IPS-18c (cell line): Measurements from ENCODE around the gene SEMG1.

Experiments used
- H3K4me3 ChIP-seq: 2 replicates; pipeline ENCODE4 v1.7.0; 2013; ENCODE audit warnings: low read depth, mild to moderate bottlenecking, low read length, moderate library complexity; ENCODE audit not compliant: insufficient read depth
- H3K9me3 ChIP-seq: one replicate; pipeline ENCODE4 v1.6.1; 2013; ENCODE audit warnings: mild to moderate bottlenecking, low read length, moderate library complexity; ENCODE audit not compliant: control insufficient read depth, insufficient read depth

The SEMG1 gene

GRCh38 chr20:45211569-45212474 is 5.0 kb downstream of the SEMG1 start:
- Histone ChIP-seq H3K4me3 (no peak overlapping the region), H3K9me3 (no peaks in the 10 kb centered on the region)

- H3K9me3 ChIP-seq: no peaks in the 10 kb centered on the region
Measured at GRCh38 chr20:45212836-45213235, 6.0 kb downstream of the SEMG1 start.

GRCh38 chr20:45218124-45218523 is 11.3 kb downstream of the SEMG1 start:
- Histone ChIP-seq H3K4me3 (no peak overlapping the region), H3K9me3 (no peaks in the 10 kb centered on the region)

More at GRCh38 chr20:45212836-45213235, 6.0 kb downstream of the SEMG1 start:
- H3K4me3 ChIP-seq: no peak overlapping the region

DNA sequence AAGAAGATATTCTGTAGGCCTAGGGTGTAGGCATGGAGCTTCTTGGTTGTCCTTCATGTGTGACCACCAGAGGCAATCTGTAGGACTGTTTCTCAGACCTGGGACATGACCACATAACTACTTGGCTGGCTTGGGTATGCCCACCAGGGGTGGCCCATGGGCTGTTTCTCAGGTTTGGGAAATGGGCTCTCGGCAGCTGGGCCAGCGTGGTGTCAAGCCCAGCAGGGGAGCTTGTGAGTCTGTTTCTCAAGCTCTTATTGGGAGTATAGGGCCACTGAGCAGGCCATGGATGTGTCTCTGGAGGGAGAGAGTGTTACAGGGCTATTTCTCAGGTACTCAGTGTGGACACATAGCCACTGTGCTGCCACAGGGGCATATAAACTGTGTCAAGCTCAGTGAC is 11.8 kb downstream of the SEMG1 start:
- H3K9me3 ChIP-seq: no peaks in the 10 kb centered on the region

GRCh38 chr20:45221076-45221475 is 14.2 kb downstream of the SEMG1 start, which contains the start of gene SEMG2:
TSS of gene SEMG2 (plus strand) at chr20:45221373. CDS start at chr20:45221390, 17 bp downstream.
- H3K4me3 ChIP-seq: no peak within 1 kb of the TSS
- H3K9me3 ChIP-seq: no peaks in the 10 kb centered on the region

More for the DNA sequence above, 11.8 kb downstream of the SEMG1 start:
- no peak overlapping the region for H3K4me3 ChIP-seq

DNA sequence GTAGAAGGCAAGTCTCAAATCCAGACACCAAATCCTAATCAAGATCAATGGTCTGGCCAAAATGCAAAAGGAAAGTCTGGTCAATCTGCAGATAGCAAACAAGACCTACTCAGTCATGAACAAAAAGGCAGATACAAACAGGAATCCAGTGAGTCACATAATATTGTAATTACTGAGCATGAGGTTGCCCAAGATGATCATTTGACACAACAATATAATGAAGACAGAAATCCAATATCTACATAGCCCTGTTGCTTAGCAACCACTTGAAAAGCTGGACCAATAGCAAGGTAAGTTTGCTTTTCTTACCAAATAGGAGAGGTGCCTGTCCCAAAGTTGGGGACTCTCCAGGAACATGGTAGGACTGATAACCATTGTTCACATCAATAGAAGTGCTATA is 16.3 kb downstream of the SEMG1 start:
- Histone ChIP-seq H3K9me3 (no peaks in the 10 kb centered on the region), H3K4me3 (no peak overlapping the region)

DNA sequence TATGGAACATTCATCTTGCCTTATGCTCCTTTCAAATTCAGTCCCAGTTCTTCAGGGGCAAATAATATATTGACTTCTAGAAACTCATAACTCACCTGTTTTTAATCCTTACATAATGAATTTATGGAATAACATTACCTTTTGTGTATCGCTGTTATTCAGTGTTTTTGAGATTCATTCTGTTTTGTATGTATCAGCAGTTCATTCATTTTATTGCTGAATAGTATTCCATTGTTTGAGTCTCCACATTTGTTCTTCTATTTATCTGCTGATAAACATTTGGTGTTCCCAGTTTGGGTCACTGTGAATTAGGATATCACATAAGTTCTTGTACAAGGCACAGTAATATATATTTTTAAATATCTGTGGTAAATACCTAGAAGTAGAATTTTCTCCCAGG is 19.5 kb downstream of the SEMG1 start:
- no peak overlapping the region for H3K4me3 ChIP-seq
- no peaks in the 10 kb centered on the region for H3K9me3 ChIP-seq

DNA sequence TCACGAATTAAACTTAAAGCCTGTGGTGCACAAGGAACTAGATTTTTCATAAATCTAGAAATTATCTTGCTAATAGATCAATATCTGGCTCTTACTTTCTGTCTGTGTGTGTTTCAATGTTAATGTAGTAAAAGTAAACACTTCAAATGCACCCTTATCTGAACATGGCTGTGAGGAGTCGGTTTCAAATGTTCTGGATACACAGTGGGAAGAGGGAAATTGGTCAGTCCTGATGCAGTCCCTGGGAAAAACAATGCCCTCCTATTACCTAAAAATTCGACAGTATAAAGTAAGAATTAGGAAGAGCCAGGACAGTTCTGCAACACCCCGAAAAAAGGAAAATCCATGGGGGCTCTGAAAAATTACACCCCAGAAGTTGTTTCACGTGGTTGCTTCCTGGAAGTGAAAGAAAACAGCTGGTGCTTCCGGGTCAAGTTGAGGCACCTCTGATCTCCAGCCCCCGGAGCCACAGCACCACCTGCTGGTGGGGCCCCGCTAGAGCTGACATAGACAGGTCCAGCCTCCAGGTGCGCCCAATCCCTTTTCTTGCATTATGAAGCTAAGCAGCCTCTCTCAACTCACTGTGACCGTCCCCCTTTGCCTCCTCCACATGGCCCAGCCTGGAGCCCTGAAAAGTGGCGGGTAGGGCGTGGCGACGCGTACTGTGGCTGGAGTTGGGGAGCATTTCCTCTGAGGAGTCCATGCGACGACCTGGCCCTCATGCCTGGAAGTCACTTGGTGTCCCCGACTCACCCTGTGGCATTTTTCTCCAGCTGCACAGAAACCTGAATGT is 22.6 kb downstream of the SEMG1 start:
- Histone ChIP-seq H3K4me3 (no peak overlapping the region), H3K9me3 (no peaks in the 10 kb centered on the region)

DNA sequence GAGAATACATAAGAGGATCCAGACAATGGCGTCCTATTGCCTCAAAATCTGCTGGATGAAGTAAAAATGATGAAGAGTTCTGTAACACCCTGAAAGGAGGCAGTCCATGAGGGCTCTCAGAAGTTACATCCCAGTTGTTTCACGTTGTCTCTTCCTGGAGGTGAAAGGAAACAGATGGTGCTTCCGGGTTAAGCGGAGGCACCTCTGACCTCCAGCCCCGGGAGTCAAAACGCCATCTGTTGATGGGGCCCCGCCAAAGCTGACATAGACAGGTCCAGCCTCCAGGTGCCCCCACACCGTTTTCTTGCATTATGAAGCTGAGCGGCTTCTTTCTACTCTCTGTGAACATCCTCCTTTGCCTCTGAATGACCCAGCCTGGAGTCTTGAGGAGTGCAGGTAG is 23.8 kb downstream of the SEMG1 start:
- Histone ChIP-seq H3K4me3 (no peak overlapping the region), H3K9me3 (peaks cover 4% of the 10 kb centered on the region)

- no peak overlapping the region for H3K4me3 ChIP-seq
Measured at GRCh38 chr20:45235995-45236394, 29.2 kb downstream of the SEMG1 start.

GRCh38 chr20:45238139-45238538 is 31.3 kb downstream of the SEMG1 start:
- Histone ChIP-seq H3K9me3 (peaks cover 4% of the 10 kb centered on the region), H3K4me3 (no peak overlapping the region)

More at GRCh38 chr20:45235995-45236394, 29.2 kb downstream of the SEMG1 start:
- peaks cover 4% of the 10 kb centered on the region for H3K9me3 ChIP-seq

GRCh38 chr20:45246109-45246508 is 39.3 kb downstream of the SEMG1 start:
- no peak overlapping the region for H3K4me3 ChIP-seq
- H3K9me3 ChIP-seq: no peaks in the 10 kb centered on the region

GRCh38 chr20:45247865-45248264 is 41.0 kb downstream of the SEMG1 start:
- H3K4me3 ChIP-seq: no peak overlapping the region

GRCh38 chr20:45248609-45249008 is 41.8 kb downstream of the SEMG1 start:
- H3K4me3 ChIP-seq: no peak overlapping the region
- no peaks in the 10 kb centered on the region for H3K9me3 ChIP-seq

More at GRCh38 chr20:45247865-45248264, 41.0 kb downstream of the SEMG1 start:
- no peaks in the 10 kb centered on the region for H3K9me3 ChIP-seq

- no peaks in the 10 kb centered on the region for H3K9me3 ChIP-seq
- H3K4me3 ChIP-seq: no peak overlapping the region
Measured at GRCh38 chr20:45251884-45252560, 45.2 kb downstream of the SEMG1 start.

DNA sequence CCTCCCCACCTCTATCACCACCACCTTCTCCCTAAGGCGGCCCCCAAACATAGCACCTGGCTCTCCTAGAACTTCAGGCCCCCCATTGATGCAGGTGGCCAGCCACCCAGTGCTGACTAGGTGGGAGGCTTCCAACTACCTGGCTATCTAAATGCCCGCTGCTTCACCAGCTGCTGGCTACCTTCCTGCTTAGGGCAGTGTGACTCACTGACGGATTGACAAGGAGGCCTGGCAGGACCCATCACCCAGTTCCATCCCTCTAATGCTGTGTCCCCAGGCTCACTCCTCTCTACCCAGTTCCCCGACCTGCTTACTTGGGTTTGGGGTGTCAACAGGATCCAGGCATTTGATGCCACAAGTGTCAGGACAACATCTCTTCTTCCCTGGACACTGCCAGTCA is 46.4 kb downstream of the SEMG1 start:
- no peak overlapping the region for H3K4me3 ChIP-seq

More for the DNA sequence above, 46.4 kb downstream of the SEMG1 start:
- H3K9me3 ChIP-seq: no peaks in the 10 kb centered on the region
